Measurements from ENCODE around the gene NFATC2. TPM values are rescaled to one million over a fixed set of nuclear protein-coding genes. Genes with fewer than 3 reads are reported as not detected.

NFATC2 gene
- total and polyA plus RNA-seq, 12 donors = 0.43 to 5.7 (median 3.3) TPM

- TF ChIP-seq CTCF (IDR thresholded peaks at IDR 0.05) = no peak
- intact Hi-C loops (cut with DNase I) = no loop called here
- Histone ChIP-seq H3K4me1 (no peaks in the 10 kb centered on the region), H3K27ac (no peak overlapping the region), H3K27me3 (no peaks in the 10 kb centered on the region), H3K4me3 (no peak overlapping the region), H3K36me3 (peaks cover 0 to 28% (median 0%) of the 10 kb centered on the region in 9 donors), H3K9me3 (no peaks in the 10 kb centered on the region)
- 91 to 95% methylated on average over 6 of the region's 6 CpGs for WGBS, 2 donors
- DNase-seq = no peak
- ATAC-seq = no peak
Measured at GRCh38 chr20:51469046-51469445, 73.5 kb downstream of the NFATC2 start.

- no peak for TF ChIP-seq CTCF (IDR thresholded peaks at IDR 0.05)
- Histone ChIP-seq H3K36me3 (peaks cover 0 to 24% (median 0%) of the 10 kb centered on the region in 9 donors), H3K27me3 (no peaks in the 10 kb centered on the region), H3K4me1 (peaks cover 0 to 3% (median under 1%) of the 10 kb centered on the region in 9 donors), H3K4me3 (no peak overlapping the region), H3K27ac (no peak overlapping the region), H3K9me3 (no peaks in the 10 kb centered on the region)
- intact Hi-C loops (cut with DNase I) = no loop called here
- ATAC-seq (no peak), DNase-seq (no peak)
- WGBS, 2 donors = 96 to 97% methylated on average over 7 of the region's 7 CpGs
Measured at GRCh38 chr20:51468636-51469035, 73.9 kb downstream of the NFATC2 start.

- 93 to 96% methylated on average over 10 of the region's 10 CpGs for WGBS, 2 donors
- DNase-seq = no peak
Measured at GRCh38 chr20:51467956-51468626, 74.4 kb downstream of the NFATC2 start.

GRCh38 chr20:51463998-51464397 is 78.5 kb downstream of the NFATC2 start:
- no peak for DNase-seq
- WGBS, 2 donors = 85 to 89% methylated on average over 9 of the region's 9 CpGs
- H3K27ac ChIP-seq = no peak overlapping the region
- intact Hi-C loops (cut with DNase I) = loop anchor here in 1 of 10 donors (5.0 kb wide), 1 partner anchor 73 kb away; no protein-coding TSS in a partner anchor
- ATAC-seq = no peak
- no peak for TF ChIP-seq CTCF (IDR thresholded peaks at IDR 0.05)
- H3K4me3 ChIP-seq = no peak overlapping the region
- H3K36me3 ChIP-seq = peaks cover 0 to 11% (median 0%) of the 10 kb centered on the region in 9 donors
- H3K27me3 ChIP-seq = no peaks in the 10 kb centered on the region
- no peaks in the 10 kb centered on the region for H3K9me3 ChIP-seq
- H3K4me1 ChIP-seq = peaks cover 0 to 16% (median 13%) of the 10 kb centered on the region in 9 donors

More at GRCh38 chr20:51467956-51468626, 74.4 kb downstream of the NFATC2 start:
- H3K36me3 ChIP-seq = peaks cover 0 to 18% (median 0%) of the 10 kb centered on the region in 9 donors
- no peak overlapping the region for H3K27ac ChIP-seq
- no peaks in the 10 kb centered on the region for H3K9me3 ChIP-seq
- ATAC-seq = no peak
- no peak for TF ChIP-seq CTCF (IDR thresholded peaks at IDR 0.05)
- H3K27me3 ChIP-seq = no peaks in the 10 kb centered on the region
- H3K4me3 ChIP-seq = no peak overlapping the region
- intact Hi-C loops (cut with DNase I) = no loop called here
- peaks cover 0 to 8% (median 6%) of the 10 kb centered on the region in 9 donors for H3K4me1 ChIP-seq

Measured in heart right ventricle (tissue), 16 donors.